Esophagus (tissue), 2 donors: ENCODE results near the gene RNF217. TPM values are rescaled to one million over a fixed set of nuclear protein-coding genes. Genes with fewer than 3 reads are reported as not detected.

Source experiments
- H3K27ac ChIP-seq, 2 donors: one replicate each; pipeline ENCODE4 v1.5.1; 2013; ENCODE audit warnings: low read depth in 2 of 2, mild to moderate bottlenecking in 2 of 2, inconsistent platforms in 1 of 2, low read length in 1 of 2, moderate library complexity in 1 of 2
- H3K27me3 ChIP-seq, 2 donors: one replicate each; pipeline ENCODE4 v1.6.1; 2013; ENCODE audit warnings: low read length in 2 of 2, control low read depth in 1 of 2, mild to moderate bottlenecking in 1 of 2; ENCODE audit not compliant: insufficient read depth in 2 of 2, control insufficient read depth in 1 of 2
- H3K36me3 ChIP-seq, 2 donors: one replicate each; pipeline ENCODE4 v1.6.1; 2013; ENCODE audit warnings: low read length in 1 of 2; ENCODE audit not compliant: control insufficient read depth in 2 of 2, insufficient read depth in 2 of 2
- H3K4me1 ChIP-seq, 2 donors: one replicate each; pipeline ENCODE4 v1.6.1; 2013; ENCODE audit warnings: low read length in 1 of 2; ENCODE audit not compliant: control insufficient read depth in 2 of 2, insufficient read depth in 2 of 2
- H3K4me3 ChIP-seq, 2 donors: one replicate each; pipeline ENCODE4 v1.5.1; 2013; ENCODE audit warnings: low read length in 2 of 2, mild to moderate bottlenecking in 2 of 2, low read depth in 1 of 2, moderate library complexity in 1 of 2
- H3K9me3 ChIP-seq, 2 donors: one replicate each; pipeline ENCODE4 v1.6.1; 2013; ENCODE audit warnings: mild to moderate bottlenecking in 2 of 2, low read depth in 1 of 2, low read length in 1 of 2, moderate library complexity in 1 of 2; ENCODE audit not compliant: control insufficient read depth in 2 of 2, insufficient read depth in 1 of 2
- WGBS, 2 donors: extraction: QIAGEN DNeasy Blood & Tissue Kit; methylation state at CpG; one replicate each; pipeline ENCODE4 v1.1.7; 2013; 5-methylcytosine and 5-hydroxymethylcytosine counted together
- polyA plus RNA-seq, 2 donors: library from polyadenylated mRNA; stranded (reverse); fragments of 200-250 nt; gene quantifications; one replicate each; pipeline ENCODE4 v1.2.3, GENCODE V29; 2013
- donor health status: healthy with polysubstance abuse.
- donor health status: Bipolar disorder and iron deficiency.

The RNF217 gene
- polyA plus RNA-seq, 2 donors = 3.4 to 6.5 TPM

DNA sequence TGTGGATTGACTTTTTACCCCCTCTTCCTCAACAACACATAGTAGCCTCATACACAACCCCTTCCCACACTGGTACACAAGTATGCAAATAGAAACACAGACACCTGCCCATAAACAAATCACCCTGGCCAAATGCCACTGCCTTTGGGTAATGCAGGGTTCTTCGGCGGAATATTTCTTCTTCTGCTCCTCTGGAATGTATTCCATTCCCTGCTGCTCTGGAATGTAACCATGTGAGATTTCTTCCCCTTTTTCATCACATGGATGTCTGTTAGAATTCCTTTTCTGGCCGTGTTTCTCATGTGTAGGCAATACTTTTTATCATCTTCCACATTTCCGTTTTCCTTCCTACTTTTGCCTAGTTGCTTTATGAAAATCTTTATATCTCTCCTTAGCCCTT is 115.2 kb downstream of the RNF217 start:
- peaks cover 0 to 6% of the 10 kb centered on the region in 2 donors for H3K36me3 ChIP-seq
- WGBS, 2 donors = 86 to 89% methylated on average over 4 of the region's 4 CpGs

DNA sequence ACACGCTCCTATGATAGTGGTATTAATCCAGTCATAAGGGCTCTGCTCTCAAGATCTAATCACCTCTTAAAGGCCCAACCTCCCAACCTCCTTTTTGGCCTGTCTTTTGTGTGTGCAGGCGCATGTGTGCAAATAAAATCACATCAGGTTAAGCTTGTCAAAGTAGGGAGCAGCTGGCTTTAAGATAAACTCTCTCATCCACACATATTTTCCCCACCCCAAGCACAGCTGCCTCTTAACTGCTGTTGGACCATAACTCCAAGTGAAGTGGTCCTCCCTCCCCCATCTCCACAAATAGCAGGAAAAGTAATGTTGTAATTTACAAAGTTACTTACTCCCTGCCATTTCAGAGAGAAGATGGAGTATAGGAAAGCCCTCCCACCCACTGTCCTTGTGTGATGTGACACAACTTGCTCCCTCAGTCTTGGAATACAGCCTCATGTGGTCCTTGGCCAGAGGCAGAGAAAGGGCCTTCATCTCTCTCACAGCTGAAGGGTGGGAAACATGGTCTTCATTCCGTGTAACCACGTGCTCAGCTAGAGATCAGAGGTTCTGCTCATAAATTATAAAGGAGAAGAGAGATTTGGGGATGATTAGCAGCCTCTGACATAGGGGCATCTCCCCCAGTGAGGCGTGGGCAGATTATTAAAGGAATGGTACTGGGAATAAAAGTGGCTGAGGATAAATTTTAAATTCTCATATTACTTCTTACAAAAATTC is 116.5 kb downstream of the RNF217 start:
- H3K9me3 ChIP-seq = no peaks in the 10 kb centered on the region
- no peaks in the 10 kb centered on the region for H3K4me1 ChIP-seq
- WGBS, 2 donors = 81 to 87% methylated on average over 5 of the region's 5 CpGs
- no peak overlapping the region for H3K4me3 ChIP-seq
- peaks cover 0 to 6% of the 10 kb centered on the region in 2 donors for H3K36me3 ChIP-seq
- H3K27ac ChIP-seq = no peak overlapping the region
- H3K27me3 ChIP-seq = no peaks in the 10 kb centered on the region

More for the DNA sequence above, 115.2 kb downstream of the RNF217 start:
- H3K27ac ChIP-seq = no peak overlapping the region
- H3K4me1 ChIP-seq = no peaks in the 10 kb centered on the region
- no peak overlapping the region for H3K4me3 ChIP-seq
- no peaks in the 10 kb centered on the region for H3K9me3 ChIP-seq
- no peaks in the 10 kb centered on the region for H3K27me3 ChIP-seq

DNA sequence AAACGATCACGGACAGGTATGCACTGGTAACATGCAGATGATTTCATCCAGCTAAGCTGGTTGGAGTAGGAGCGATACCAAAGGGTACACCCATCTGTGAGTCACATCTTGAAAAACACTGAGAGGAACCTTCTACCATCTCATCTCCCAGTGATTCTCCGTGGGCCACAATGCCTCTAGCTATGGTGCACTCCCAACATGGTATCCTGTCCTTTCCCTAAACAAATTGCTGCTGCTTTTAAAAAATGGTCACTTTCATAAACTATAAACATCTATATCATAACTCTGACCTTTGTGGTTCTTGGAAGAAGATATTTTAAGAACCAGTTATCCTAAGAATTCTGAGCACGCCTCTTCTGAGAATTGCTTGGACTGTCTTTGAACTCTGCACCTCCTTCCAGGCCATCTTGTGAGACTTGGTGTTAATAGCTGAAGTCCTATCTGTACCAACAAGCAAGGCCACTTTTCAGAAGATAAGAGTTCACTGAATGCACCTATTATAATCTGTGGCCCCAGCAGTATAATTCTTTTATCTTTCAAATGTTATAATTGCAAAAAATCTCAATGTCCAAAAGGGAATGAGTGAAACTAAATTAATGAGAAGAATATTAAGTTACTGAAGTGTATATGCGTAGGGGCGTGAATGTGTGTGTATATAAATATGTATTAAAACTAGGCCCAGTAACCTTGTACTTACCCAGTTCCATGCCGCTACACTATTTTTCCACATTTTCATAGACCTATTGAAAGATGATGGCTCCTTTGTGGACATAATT is 120.9 kb downstream of the RNF217 start:
- no peak overlapping the region for H3K4me3 ChIP-seq
- H3K36me3 ChIP-seq = peaks cover 0 to 6% of the 10 kb centered on the region in 2 donors
- no peaks in the 10 kb centered on the region for H3K4me1 ChIP-seq
- H3K27me3 ChIP-seq = no peaks in the 10 kb centered on the region
- WGBS, 2 donors = 84 to 90% methylated on average over 8 of the region's 8 CpGs
- no peak overlapping the region for H3K27ac ChIP-seq
- no peaks in the 10 kb centered on the region for H3K9me3 ChIP-seq

DNA sequence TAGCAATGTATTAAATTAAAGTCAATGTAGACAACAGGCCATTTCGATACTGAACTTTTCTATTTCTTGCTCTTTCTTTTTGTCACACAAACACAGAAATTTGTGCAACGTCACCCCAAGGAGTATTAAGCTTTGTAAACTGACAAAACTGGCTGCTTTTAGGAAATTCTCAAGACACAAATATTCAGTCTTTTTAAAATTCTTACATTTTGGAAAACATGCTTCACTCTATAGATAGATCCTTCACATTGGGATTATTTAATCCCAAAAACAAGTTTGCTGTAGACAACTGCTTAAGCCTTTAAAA is 121.4 kb downstream of the RNF217 start:
- no peaks in the 10 kb centered on the region for H3K9me3 ChIP-seq
- 90% methylated on average over 2 of the region's 2 CpGs for WGBS, 2 donors
- no peak overlapping the region for H3K4me3 ChIP-seq
- no peak overlapping the region for H3K27ac ChIP-seq
- no peaks in the 10 kb centered on the region for H3K27me3 ChIP-seq
- H3K4me1 ChIP-seq = no peaks in the 10 kb centered on the region
- H3K36me3 ChIP-seq = peaks cover 0 to 3% of the 10 kb centered on the region in 2 donors

DNA sequence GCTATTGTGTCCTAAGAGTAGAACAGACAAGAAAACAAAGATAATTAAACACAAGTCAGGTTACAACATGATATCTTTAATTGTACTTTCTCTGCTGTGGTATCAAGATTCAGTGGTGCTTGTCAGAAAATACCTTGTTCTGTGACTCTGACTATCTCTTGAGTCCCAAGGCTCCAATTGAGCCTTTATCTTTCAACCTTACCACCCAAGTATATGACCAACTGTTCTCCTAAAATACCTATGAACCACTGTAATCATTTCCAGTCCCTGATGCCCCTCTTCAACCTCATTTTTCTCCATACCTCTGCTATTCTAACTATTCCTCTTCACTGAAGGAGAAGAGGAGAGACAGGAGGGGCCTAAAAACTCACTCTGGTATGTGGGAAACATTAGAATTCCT is 124.5 kb downstream of the RNF217 start:
- Histone ChIP-seq H3K36me3 (no peaks in the 10 kb centered on the region), H3K9me3 (no peaks in the 10 kb centered on the region), H3K27me3 (no peaks in the 10 kb centered on the region), H3K27ac (no peak overlapping the region), H3K4me1 (no peaks in the 10 kb centered on the region), H3K4me3 (no peak overlapping the region)

DNA sequence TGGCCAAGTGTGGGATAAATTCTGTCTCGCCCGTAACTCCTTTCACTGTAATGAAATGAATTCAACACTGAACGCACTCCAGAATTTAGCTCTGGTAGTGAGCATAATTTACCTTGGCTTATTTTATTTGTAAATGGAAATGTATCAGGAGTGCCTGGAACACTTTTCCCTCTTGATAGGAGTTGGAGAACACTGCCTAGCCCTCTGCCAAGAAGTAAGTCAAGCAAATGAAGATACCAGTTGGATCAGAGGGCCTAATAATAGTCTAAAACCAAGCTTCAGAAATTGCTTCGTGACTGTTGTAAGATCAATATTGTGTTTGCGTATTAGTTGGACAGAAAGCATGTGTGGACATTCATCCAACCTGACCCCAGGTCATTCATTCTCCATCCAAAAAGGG is 126.7 kb downstream of the RNF217 start:
- Histone ChIP-seq H3K36me3 (no peaks in the 10 kb centered on the region), H3K9me3 (no peaks in the 10 kb centered on the region), H3K27me3 (no peaks in the 10 kb centered on the region), H3K4me1 (no peaks in the 10 kb centered on the region), H3K27ac (no peak overlapping the region), H3K4me3 (no peak overlapping the region)
- 94 to 95% methylated on average over 5 of the region's 5 CpGs for WGBS, 2 donors

DNA sequence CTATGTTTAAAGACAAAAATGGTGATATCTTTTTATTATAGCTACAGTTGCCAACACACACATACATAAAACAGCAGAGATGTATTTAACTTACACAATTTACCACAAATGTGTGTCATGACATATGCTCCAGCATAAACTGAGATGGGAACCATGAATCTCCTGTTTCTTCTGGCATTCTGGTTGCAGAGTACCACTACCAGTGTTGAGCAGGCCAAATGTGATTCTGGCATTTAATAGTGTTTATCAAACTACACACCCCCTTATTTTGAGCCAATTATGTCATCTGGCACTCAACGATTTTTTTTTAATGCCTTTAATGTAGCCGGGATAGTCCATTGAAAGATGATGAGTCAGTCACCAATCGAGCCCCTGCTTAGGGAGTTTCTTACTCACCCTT is 132.3 kb downstream of the RNF217 start:
- H3K36me3 ChIP-seq = no peaks in the 10 kb centered on the region
- no peaks in the 10 kb centered on the region for H3K4me1 ChIP-seq
- H3K27me3 ChIP-seq = no peaks in the 10 kb centered on the region
- no peaks in the 10 kb centered on the region for H3K9me3 ChIP-seq
- H3K4me3 ChIP-seq = no peak overlapping the region
- H3K27ac ChIP-seq = no peak overlapping the region
- WGBS, 2 donors = 21 to 35% methylated on average over 3 of the region's 3 CpGs

DNA sequence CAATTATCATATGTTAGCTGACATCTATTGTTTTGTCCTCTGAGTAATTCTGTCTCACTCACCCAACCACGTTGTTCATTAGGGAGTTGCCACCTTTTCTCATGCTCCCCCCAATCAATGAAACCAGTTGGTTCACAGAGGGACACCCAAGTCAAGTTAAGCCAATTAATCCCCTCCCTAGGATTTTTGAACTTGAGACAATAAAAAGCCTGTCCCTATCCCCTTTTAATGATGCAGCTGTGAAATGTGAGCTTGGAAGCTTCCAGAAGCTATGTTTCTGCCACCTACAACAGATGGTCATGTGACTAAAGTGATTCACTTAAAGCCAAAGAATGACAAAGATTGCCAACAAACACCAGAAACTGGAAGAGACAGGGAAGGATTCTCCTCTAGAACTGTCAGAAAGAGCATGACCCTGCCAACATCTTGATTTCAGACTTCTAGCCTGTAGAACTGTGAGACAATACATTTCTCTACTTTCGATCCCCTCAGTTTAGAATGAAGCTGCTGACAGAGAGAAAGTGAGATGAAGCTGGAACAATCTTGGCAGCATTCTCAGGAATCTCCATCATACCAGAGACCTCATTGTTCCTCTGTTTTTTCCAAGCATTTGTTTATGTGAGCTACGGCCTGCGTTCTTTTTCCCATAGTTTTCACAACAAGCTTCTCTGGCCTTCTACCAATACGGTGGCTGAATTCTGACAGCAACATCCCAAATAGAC is 133.5 kb downstream of the RNF217 start:
- no peak overlapping the region for H3K4me3 ChIP-seq
- peak overlapping the region in 1 of 2 donors; percentile 22 for H3K27ac ChIP-seq
- 65 to 77% methylated on average over 5 of the region's 5 CpGs for whole genome bisulfite sequencing, 2 donors
- no peaks in the 10 kb centered on the region for H3K4me1 ChIP-seq
- no peaks in the 10 kb centered on the region for H3K9me3 ChIP-seq
- no peaks in the 10 kb centered on the region for H3K36me3 ChIP-seq
- no peaks in the 10 kb centered on the region for H3K27me3 ChIP-seq

DNA sequence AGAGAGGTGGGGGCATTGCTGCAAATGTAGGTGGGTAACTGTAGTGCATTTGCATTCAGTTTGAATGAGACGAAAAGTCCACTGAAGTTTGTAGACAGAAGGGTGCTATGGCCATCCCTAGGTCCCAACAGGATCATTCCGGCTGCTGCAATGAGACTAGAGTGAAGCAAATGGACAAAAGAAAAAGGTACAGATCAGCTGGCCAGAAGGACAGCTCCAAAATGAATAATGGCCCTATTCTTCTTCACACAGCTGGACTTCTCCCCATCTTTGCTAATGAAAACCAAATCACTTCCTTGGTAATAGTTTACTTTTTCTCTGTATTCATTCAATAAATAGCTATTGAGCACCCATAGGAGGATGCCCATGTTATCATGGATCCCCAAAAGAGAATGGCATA is 134.9 kb downstream of the RNF217 start:
- no peaks in the 10 kb centered on the region for H3K4me1 ChIP-seq
- H3K27ac ChIP-seq = no peak overlapping the region
- H3K9me3 ChIP-seq = no peaks in the 10 kb centered on the region
- H3K4me3 ChIP-seq = no peak overlapping the region
- H3K27me3 ChIP-seq = no peaks in the 10 kb centered on the region
- H3K36me3 ChIP-seq = no peaks in the 10 kb centered on the region
- WGBS, 2 donors = 66 to 75% methylated on average over 2 of the region's 2 CpGs
